Ectodermal cell (in vitro differentiated cells): ENCODE measurements around the gene SYVN1.

ENCODE experiments used
- H3K27ac ChIP-seq: 2 replicates; pipeline ENCODE4 v1.7.0; 2013; ENCODE audit warnings: mild to moderate bottlenecking, low read depth, low read length; ENCODE audit not compliant: insufficient read depth, poor library complexity, severe bottlenecking
- H3K27me3 ChIP-seq: 2 replicates; pipeline ENCODE4 v1.7.0; 2013; ENCODE audit warnings: mild to moderate bottlenecking, low read length; ENCODE audit not compliant: insufficient read depth, control insufficient read depth, poor library complexity, severe bottlenecking
- H3K36me3 ChIP-seq: one replicate; pipeline ENCODE4 v1.7.0; 2013; ENCODE audit warnings: low read length; ENCODE audit not compliant: control insufficient read depth, insufficient read depth
- H3K4me1 ChIP-seq: one replicate; pipeline ENCODE4 v1.7.0; 2013; ENCODE audit warnings: low read length; ENCODE audit not compliant: control insufficient read depth, insufficient read depth
- H3K4me3 ChIP-seq: 2 replicates; pipeline ENCODE4 v1.7.0; 2013; ENCODE audit warnings: low read depth, low read length, control low read depth; ENCODE audit not compliant: insufficient read depth
- H3K9me3 ChIP-seq: 2 replicates; pipeline ENCODE4 v1.7.0; 2013; ENCODE audit warnings: mild to moderate bottlenecking, low read length, moderate library complexity; ENCODE audit not compliant: control insufficient read depth
- WGBS, 2 experiments: methylation state at CpG; one replicate each; pipeline ENCODE4 v1.1.7; 2013; ENCODE audit warnings: missing lambda C conversion rate in 2 of 2; 5-methylcytosine and 5-hydroxymethylcytosine counted together

The SYVN1 gene

GRCh38 chr11:65104628-65105027 is 29.7 kb downstream of the SYVN1 start:
- H3K9me3 ChIP-seq: no peaks in the 10 kb centered on the region
- no peaks in the 10 kb centered on the region for H3K27me3 ChIP-seq
- no peak overlapping the region for H3K27ac ChIP-seq
- 91 to 97% methylated on average over 4 of the region's 4 CpGs for WGBS, 2 experiments
- H3K4me1 ChIP-seq: no peaks in the 10 kb centered on the region
- no peak overlapping the region for H3K4me3 ChIP-seq
- peaks cover 4% of the 10 kb centered on the region for H3K36me3 ChIP-seq

- H3K9me3 ChIP-seq: no peaks in the 10 kb centered on the region
- no peak overlapping the region for H3K4me3 ChIP-seq
- no peak overlapping the region for H3K27ac ChIP-seq
- H3K36me3 ChIP-seq: no peaks in the 10 kb centered on the region
- H3K27me3 ChIP-seq: no peaks in the 10 kb centered on the region
- H3K4me1 ChIP-seq: no peaks in the 10 kb centered on the region
These were observed 30.8 kb downstream of the SYVN1 start for GRCh38 chr11:65103476-65103875.

GRCh38 chr11:65102142-65103095 is 31.9 kb downstream of the SYVN1 start:
- Histone ChIP-seq H3K4me3 (no peak overlapping the region), H3K27me3 (no peaks in the 10 kb centered on the region), H3K9me3 (no peaks in the 10 kb centered on the region), H3K4me1 (no peaks in the 10 kb centered on the region), H3K36me3 (no peaks in the 10 kb centered on the region), H3K27ac (no peak overlapping the region)
- 94% methylated on average over 8 of the region's 8 CpGs for WGBS, 2 experiments

GRCh38 chr11:65100674-65101350 is 33.5 kb downstream of the SYVN1 start:
- 95 to 98% methylated on average over 4 to 5 of the region's 6 CpGs for WGBS, 2 experiments
- no peaks in the 10 kb centered on the region for H3K36me3 ChIP-seq
- H3K9me3 ChIP-seq: no peaks in the 10 kb centered on the region
- H3K4me3 ChIP-seq: no peak overlapping the region
- no peaks in the 10 kb centered on the region for H3K4me1 ChIP-seq
- no peak overlapping the region for H3K27ac ChIP-seq
- H3K27me3 ChIP-seq: no peaks in the 10 kb centered on the region

GRCh38 chr11:65096926-65097325 is 37.4 kb downstream of the SYVN1 start:
- peak overlapping the region; percentile 71 for H3K4me3 ChIP-seq
- 76 to 79% methylated on average over 8 of the region's 8 CpGs for WGBS, 2 experiments
- H3K36me3 ChIP-seq: no peaks in the 10 kb centered on the region
- H3K4me1 ChIP-seq: no peaks in the 10 kb centered on the region
- no peak overlapping the region for H3K27ac ChIP-seq
- H3K9me3 ChIP-seq: no peaks in the 10 kb centered on the region
- H3K27me3 ChIP-seq: no peaks in the 10 kb centered on the region

- H3K4me1 ChIP-seq: no peaks in the 10 kb centered on the region
- 1% methylated on average over 52 of the region's 52 CpGs for WGBS, 2 experiments
- H3K4me3 ChIP-seq: peak within 1 kb of the TSS; percentile 71
- no peaks in the 10 kb centered on the region for H3K9me3 ChIP-seq
- no peaks in the 10 kb centered on the region for H3K36me3 ChIP-seq
- H3K27ac ChIP-seq: peak within 1 kb of the TSS; percentile 30
- H3K27me3 ChIP-seq: no peaks in the 10 kb centered on the region
These were observed 38.1 kb downstream of the SYVN1 start, which contains the start of gene VPS51 for GRCh38 chr11:65095974-65096806. TSS of gene VPS51 (plus strand) at chr11:65096214. CDS start at chr11:65096251, 37 bp downstream.

GRCh38 chr11:65095427-65095826 is 38.9 kb downstream of the SYVN1 start:
- Histone ChIP-seq H3K27ac (no peak overlapping the region), H3K4me3 (no peak overlapping the region)
- WGBS, 2 experiments: 91 to 92% methylated on average over 22 of the region's 22 CpGs

GRCh38 chr11:65090628-65091027 is 43.7 kb downstream of the SYVN1 start:
- H3K4me3 ChIP-seq: no peak overlapping the region
- WGBS, 2 experiments: 93 to 95% methylated on average over 4 of the region's 4 CpGs
- H3K27me3 ChIP-seq: no peaks in the 10 kb centered on the region
- no peaks in the 10 kb centered on the region for H3K4me1 ChIP-seq
- no peak overlapping the region for H3K27ac ChIP-seq
- peaks cover 12% of the 10 kb centered on the region for H3K36me3 ChIP-seq
- H3K9me3 ChIP-seq: no peaks in the 10 kb centered on the region

More at GRCh38 chr11:65095427-65095826, 38.9 kb downstream of the SYVN1 start:
- no peaks in the 10 kb centered on the region for H3K27me3 ChIP-seq
- no peaks in the 10 kb centered on the region for H3K4me1 ChIP-seq
- no peaks in the 10 kb centered on the region for H3K36me3 ChIP-seq
- no peaks in the 10 kb centered on the region for H3K9me3 ChIP-seq

- WGBS, 2 experiments: 94 to 97% methylated on average over 4 of the region's 4 CpGs
- Histone ChIP-seq H3K9me3 (no peaks in the 10 kb centered on the region), H3K27ac (no peak overlapping the region), H3K4me3 (no peak overlapping the region), H3K36me3 (peaks cover 12% of the 10 kb centered on the region), H3K27me3 (no peaks in the 10 kb centered on the region), H3K4me1 (no peaks in the 10 kb centered on the region)
These were observed 44.7 kb downstream of the SYVN1 start for GRCh38 chr11:65089621-65090020.
